Mammary epithelial cell (primary cell): ENCODE data around the gene FASN.

Experiments
- CTCF ChIP-seq, 2 donors: IDR thresholded peaks in 1 of 2; conservative IDR thresholded peaks in 1 of 2; 2 replicates each; pipeline ENCODE4 v1.5.1; 2011 to 2012; ENCODE audit warnings: inconsistent platforms in 2 of 2, low read length in 2 of 2, mild to moderate bottlenecking in 2 of 2, control low read depth in 1 of 2, low read depth in 1 of 2; ENCODE audit not compliant: insufficient read depth in 1 of 2; ENCODE audit errors: extremely low read depth in 1 of 2
- EZH2 ChIP-seq: IDR thresholded peaks from 2 replicates; pipeline ENCODE4 v1.6.1; 2012; ENCODE audit warnings: low read length, inconsistent platforms, borderline replicate concordance

GRCh38 chr17:82098939-82099763, 1.1 kb upstream of the FASN start:
- TF ChIP-seq CTCF (conservative IDR thresholded peaks at IDR 0.05 in 1 of 2, IDR thresholded peaks at IDR 0.05 in 1 of 2; ENCODE audit: extremely low read depth in 1 of 2, insufficient read depth in 1 of 2, low read depth in 1 of 2, low read length in 2 of 2) (no peak), EZH2 (no peak)
